ENCODE measurements around the gene JMJD8.
A peak's percentile ranks its signal among the peaks of the same experiment; 100 is the strongest.

DNA sequence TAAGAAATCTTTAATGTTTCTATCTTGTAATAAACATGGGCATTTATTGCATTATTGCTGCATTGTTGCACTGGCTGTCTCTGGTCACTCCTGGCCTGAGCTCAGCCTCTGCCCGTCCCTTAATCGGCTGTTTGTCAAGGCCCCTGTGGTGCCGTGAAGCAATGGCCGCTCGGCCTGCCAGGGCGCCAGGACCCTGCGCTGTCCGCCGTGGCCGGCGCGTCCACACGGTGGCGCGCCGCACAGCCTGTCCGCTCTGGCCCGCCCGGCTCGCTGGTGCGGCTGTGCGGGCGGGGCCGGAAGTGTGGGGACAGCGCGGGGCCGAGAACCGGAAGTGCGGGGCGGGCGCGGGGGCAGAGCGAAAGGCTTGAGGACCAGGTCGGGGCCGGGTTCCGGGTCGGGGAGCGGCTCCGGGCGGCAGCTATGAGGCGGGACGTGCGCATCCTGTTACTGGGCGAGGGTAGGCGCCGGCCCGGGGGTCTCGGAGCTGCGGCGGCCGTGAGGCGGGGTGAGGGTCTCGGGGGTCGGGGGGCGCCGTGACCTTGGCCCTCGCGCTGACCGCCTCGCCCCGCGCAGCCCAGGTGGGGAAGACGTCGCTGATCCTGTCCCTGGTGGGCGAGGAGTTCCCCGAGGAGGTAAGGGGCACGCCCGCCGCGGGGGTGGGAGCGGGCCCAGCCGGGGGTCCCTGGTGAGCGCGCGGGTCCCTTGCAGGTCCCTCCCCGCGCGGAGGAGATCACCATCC, 16.2 kb downstream of the JMJD8 start, which contains the start of gene RHOT2:
- TF ChIP-seq POLR2AphosphoS5 (IDR thresholded peaks at IDR 0.05; ENCODE audit: low read depth, low read length) (peak; percentile 66), CTCF (IDR thresholded peaks at IDR 0.05) (peak; percentile 99), SIN3A (IDR thresholded peaks at IDR 0.05; ENCODE audit: borderline replicate concordance, insufficient read depth, low read depth, low read length) (peak; percentile 76; the same call in 1 of the 2 replicates), REST (IDR thresholded peaks at IDR 0.05; ENCODE audit: insufficient read depth in 1 of 2, low read depth in 2 of 2, low read length in 1 of 2) (peak in 1 of 2 experiments; percentile 46; a peak in 1 of 4 replicates)
